HG03460 (cell line): ENCODE data around the gene HPGDS.
"Not testable (repeated sequence)": the region's sequence is repeated elsewhere in the genome, so short reads cannot be mapped to it uniquely, and the experiment has no call there.

ENCODE experiments used
- ATAC-seq: cut with Tn5 transposase; IDR thresholded peaks from one replicate; pipeline ENCODE4 v1.9.1; 2021; ENCODE audit not compliant: unreplicated experiment

The HPGDS gene

GRCh38 chr4:94342694-94343093 is at the start of gene HPGDS:
Gene HPGDS, minus strand, starts transcription at chr4:94342836. Its CDS starts 8,207 bp downstream, at chr4:94334629.
- ATAC-seq: no peak

- no peak for ATAC-seq
Measured at GRCh38 chr4:94390804-94391410, 48.3 kb upstream of the HPGDS start.

- ATAC-seq: no peak
Measured at GRCh38 chr4:94389595-94390267, 47.1 kb upstream of the HPGDS start.

- not testable (repeated sequence) for ATAC-seq
Measured at GRCh38 chr4:94387965-94388364, 45.3 kb upstream of the HPGDS start.

GRCh38 chr4:94385452-94385851 is 42.8 kb upstream of the HPGDS start:
- not testable (repeated sequence) for ATAC-seq

- ATAC-seq: not testable (repeated sequence)
Measured at GRCh38 chr4:94382891-94383290, 40.3 kb upstream of the HPGDS start.

GRCh38 chr4:94378047-94378446 is 35.4 kb upstream of the HPGDS start:
- ATAC-seq: no peak

GRCh38 chr4:94377294-94377693 is 34.7 kb upstream of the HPGDS start:
- ATAC-seq: no peak

- ATAC-seq: no peak
Measured at GRCh38 chr4:94375364-94375763, 32.7 kb upstream of the HPGDS start.

GRCh38 chr4:94373752-94374151 is 31.1 kb upstream of the HPGDS start:
- no peak for ATAC-seq

GRCh38 chr4:94372991-94373390 is 30.4 kb upstream of the HPGDS start:
- no peak for ATAC-seq

- ATAC-seq: no peak
Measured at GRCh38 chr4:94372228-94372978, 29.8 kb upstream of the HPGDS start.

- no peak for ATAC-seq
Measured at GRCh38 chr4:94371290-94371689, 28.7 kb upstream of the HPGDS start.

- no peak for ATAC-seq
Measured at GRCh38 chr4:94370533-94371254, 28.1 kb upstream of the HPGDS start.

GRCh38 chr4:94369046-94369445 is 26.4 kb upstream of the HPGDS start:
- ATAC-seq: no peak

GRCh38 chr4:94368459-94368858 is 25.8 kb upstream of the HPGDS start:
- ATAC-seq: no peak

GRCh38 chr4:94365304-94365703 is 22.7 kb upstream of the HPGDS start:
- ATAC-seq: no peak

- no peak for ATAC-seq
Measured at GRCh38 chr4:94364527-94364926, 21.9 kb upstream of the HPGDS start.

- ATAC-seq: no peak
Measured at GRCh38 chr4:94363136-94363655, 20.6 kb upstream of the HPGDS start.

- no peak for ATAC-seq
Measured at GRCh38 chr4:94359838-94360237, 17.2 kb upstream of the HPGDS start.

- no peak for ATAC-seq
Measured at GRCh38 chr4:94359221-94359620, 16.6 kb upstream of the HPGDS start.
